Omental fat pad (tissue), 4 donors: ENCODE results near the gene AFF2. TPM values are rescaled to one million over a fixed set of nuclear protein-coding genes. Genes with fewer than 3 reads are reported as not detected.

ENCODE experiments used
- ATAC-seq: fragments of 150-250 bp; one replicate; pipeline ENCODE4 v1.9.1; 2016; ENCODE audit warnings: mild to moderate bottlenecking, moderate library complexity; ENCODE audit not compliant: low FRiP score
- DNase-seq: peaks from one replicate; pipeline ENCODE4 v3.0.0-alpha.2; 2019; ENCODE audit warnings: low spot score
- CTCF ChIP-seq, 3 donors: fragments of 450-650 bp; IDR thresholded peaks; one replicate each; pipeline ENCODE4 v1.5.1; 2016 to 2017; ENCODE audit warnings: antibody characterized with exemption in 3 of 3, mild to moderate bottlenecking in 3 of 3, moderate library complexity in 2 of 3
- total RNA-seq, 4 donors: library from RNA; depleted of rRNA; stranded (reverse); fragments of >200 nt; gene quantifications; one replicate each; pipeline ENCODE4 v1.1.0, GENCODE V29; 2016

The AFF2 gene
- total RNA-seq, 4 donors from 2014 or later, result 5.7 to 16.7 (median 12.3) TPM

DNA sequence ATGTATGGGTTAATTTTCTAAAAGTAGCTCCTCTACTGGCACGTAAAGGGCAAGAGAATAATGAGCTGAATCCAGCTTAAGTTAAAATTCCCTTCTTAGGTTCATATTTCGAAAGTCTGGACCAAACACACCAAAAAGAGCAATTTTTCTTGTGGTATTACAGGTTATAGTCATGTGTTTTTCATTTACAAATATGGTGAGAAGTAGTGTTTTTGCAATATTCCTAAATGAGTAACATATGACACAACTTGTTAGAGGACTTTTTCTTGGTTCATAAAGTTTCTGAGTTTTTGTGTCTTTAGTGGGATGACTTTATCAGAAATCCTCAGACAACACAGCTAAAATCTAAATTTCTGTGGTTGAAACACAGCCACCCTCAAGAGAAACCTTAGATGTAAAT, 172.1 kb downstream of the AFF2 start:
- ATAC-seq (no peak), DNase-seq (no peak)
- no peak for TF ChIP-seq CTCF (IDR thresholded peaks at IDR 0.05)

GRCh38 chrX:148681605-148682004, 181.2 kb downstream of the AFF2 start:
- no peak for DNase-seq
- ATAC-seq, result no peak
- TF ChIP-seq CTCF (IDR thresholded peaks at IDR 0.05), result no peak

GRCh38 chrX:148682206-148682605, 181.8 kb downstream of the AFF2 start:
- DNase-seq (no peak), ATAC-seq (no peak)
- TF ChIP-seq CTCF (IDR thresholded peaks at IDR 0.05), result no peak

GRCh38 chrX:148691456-148691855, 191.0 kb downstream of the AFF2 start:
- DNase-seq (no peak), ATAC-seq (no peak)
- no peak for TF ChIP-seq CTCF (IDR thresholded peaks at IDR 0.05)

DNA sequence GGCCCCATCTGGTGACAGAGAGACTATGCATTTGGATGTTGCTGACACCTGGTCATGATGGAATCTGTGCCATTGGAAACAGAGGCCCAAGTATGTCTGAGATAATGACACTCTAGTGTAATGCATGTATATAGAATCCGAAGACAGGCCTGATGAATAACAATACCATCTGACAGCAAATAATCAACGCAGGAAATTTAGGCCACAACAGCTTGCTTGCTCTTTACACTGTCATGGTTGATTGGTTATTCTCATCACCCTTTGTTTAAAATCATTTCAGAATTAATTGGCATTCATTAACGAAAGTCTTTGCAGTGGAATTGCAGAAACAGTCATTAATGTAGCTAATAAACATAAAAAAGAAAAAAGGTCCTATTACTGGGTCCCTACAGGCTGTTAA, 194.8 kb downstream of the AFF2 start:
- no peak for ATAC-seq
- TF ChIP-seq CTCF (IDR thresholded peaks at IDR 0.05), result no peak
- no peak for DNase-seq

- ATAC-seq (no peak), DNase-seq (no peak)
- no peak for TF ChIP-seq CTCF (IDR thresholded peaks at IDR 0.05)
These were observed 197.8 kb downstream of the AFF2 start for GRCh38 chrX:148698221-148698620.

- no peak for TF ChIP-seq CTCF (IDR thresholded peaks at IDR 0.05)
- DNase-seq (no peak), ATAC-seq (no peak)
These were observed 199.6 kb downstream of the AFF2 start for GRCh38 chrX:148700021-148700420.
